Adrenal gland (tissue), 5 donors: ENCODE data around the gene FAM9A.

Experiments used
- CTCF ChIP-seq, 6 experiments: fragments of 450-650 bp in 4 of 6; fragments of 200-600 bp in 2 of 6; sonication (generic) in 1 of 6; IDR thresholded peaks; 1 replicate in 5 of 6; 2 replicates in 1 of 6; pipeline versions ENCODE4 v1.5.1 to v1.8.0; 2016 to 2021; ENCODE audit warnings: antibody characterized with exemption in 6 of 6, mild to moderate bottlenecking in 2 of 6, moderate library complexity in 1 of 6
- POLR2A ChIP-seq, 2 donors: fragments of 450-650 bp; IDR thresholded peaks; one replicate each; pipeline ENCODE4 v1.6.1; 2017; ENCODE audit warnings: antibody characterized with exemption in 2 of 2, mild to moderate bottlenecking in 2 of 2, moderate library complexity in 1 of 2
- donor health status: DM: no; HTN: no; CAD: no.

GRCh38 chrX:8847360-8847759 lies 46.2 kb upstream of the FAM9A start:
- TF ChIP-seq CTCF (IDR thresholded peaks at IDR 0.05) (no peak), POLR2A (IDR thresholded peaks at IDR 0.05) (no peak)
